Skin epidermis (tissue), 12 donors: Measurements from ENCODE around the gene MYOG.

Experiments used
- H3K27ac ChIP-seq, 21 experiments: fragments of 200-600 bp; sonication (generic) in 11 of 21; one replicate each; pipeline ENCODE4 v1.5.0; 2020; ENCODE audit warnings: mild to moderate bottlenecking in 3 of 21, inconsistent platforms in 2 of 21, moderate library complexity in 2 of 21
- H3K4me3 ChIP-seq, 7 experiments: fragments of 200-600 bp; sonication (generic) in 2 of 7; one replicate each; pipeline ENCODE4 v1.5.0; 2020; ENCODE audit warnings: inconsistent platforms in 2 of 7, mild to moderate bottlenecking in 2 of 7, moderate library complexity in 1 of 7

The MYOG gene

GRCh38 chr1:203085528-203086406 is at the start of gene MYOG:
Gene MYOG (minus strand): TSS chr1:203086012. CDS start chr1:203085961, 51 bp downstream.
- Histone ChIP-seq H3K27ac (no peak within 1 kb of the TSS), H3K4me3 (no peak within 1 kb of the TSS)

GRCh38 chr1:203133970-203134725 is 48.3 kb upstream of the MYOG start:
- no peak overlapping the region for H3K27ac ChIP-seq

GRCh38 chr1:203131548-203132200 is 45.9 kb upstream of the MYOG start:
- H3K27ac ChIP-seq, result no peak overlapping the region
- no peak overlapping the region for H3K4me3 ChIP-seq

More at GRCh38 chr1:203133970-203134725, 48.3 kb upstream of the MYOG start:
- no peak overlapping the region for H3K4me3 ChIP-seq

- H3K4me3 ChIP-seq, result no peak overlapping the region
- H3K27ac ChIP-seq, result no peak overlapping the region
Measured at GRCh38 chr1:203130358-203130985, 44.7 kb upstream of the MYOG start.

- Histone ChIP-seq H3K4me3 (no peak overlapping the region), H3K27ac (peak overlapping the region in 1 of 21 experiments; percentile 2)
Measured at GRCh38 chr1:203129501-203130231, 43.9 kb upstream of the MYOG start.

GRCh38 chr1:203128716-203129500 is 43.1 kb upstream of the MYOG start:
- no peak overlapping the region for H3K27ac ChIP-seq

GRCh38 chr1:203128431-203128715 is 42.6 kb upstream of the MYOG start:
- no peak overlapping the region for H3K27ac ChIP-seq
- peak overlapping the region in 5 of 7 experiments; percentile 8 to 32 (median 21) for H3K4me3 ChIP-seq

More at GRCh38 chr1:203128716-203129500, 43.1 kb upstream of the MYOG start:
- H3K4me3 ChIP-seq, result peak overlapping the region in 2 of 7 experiments; percentile 27 to 32

GRCh38 chr1:203127666-203128430 is 42.0 kb upstream of the MYOG start, which contains the start of gene ADORA1:
Gene ADORA1 (plus strand): TSS chr1:203127726. CDS start chr1:203128842, 1,116 bp downstream.
- Histone ChIP-seq H3K27ac (no peak within 1 kb of the TSS), H3K4me3 (peak within 1 kb of the TSS in 6 of 7 experiments; percentile 1 to 32 (median 16))

GRCh38 chr1:203126866-203127665 is 41.3 kb upstream of the MYOG start:
- Histone ChIP-seq H3K27ac (no peak overlapping the region), H3K4me3 (peak overlapping the region in 5 of 7 experiments; percentile 1 to 32 (median 21))

GRCh38 chr1:203126151-203126865 is 40.5 kb upstream of the MYOG start:
- no peak overlapping the region for H3K4me3 ChIP-seq

GRCh38 chr1:203124546-203125317 is 38.9 kb upstream of the MYOG start:
- Histone ChIP-seq H3K27ac (no peak overlapping the region), H3K4me3 (no peak overlapping the region)

More at GRCh38 chr1:203126151-203126865, 40.5 kb upstream of the MYOG start:
- H3K27ac ChIP-seq, result no peak overlapping the region

GRCh38 chr1:203124011-203124410 is 38.2 kb upstream of the MYOG start:
- no peak overlapping the region for H3K4me3 ChIP-seq
- no peak overlapping the region for H3K27ac ChIP-seq

- Histone ChIP-seq H3K27ac (no peak overlapping the region), H3K4me3 (no peak overlapping the region)
Measured at GRCh38 chr1:203122159-203122558, 36.3 kb upstream of the MYOG start.

GRCh38 chr1:203121186-203122015 is 35.6 kb upstream of the MYOG start:
- Histone ChIP-seq H3K27ac (no peak overlapping the region), H3K4me3 (no peak overlapping the region)
